ENCODE results near the gene EZH1.
A peak's percentile ranks its signal among the peaks of the same experiment; 100 is the strongest.
"Not testable (repeated sequence)": the region's sequence is repeated elsewhere in the genome, so short reads cannot be mapped to it uniquely, and the experiment has no call there.

Gene EZH1

GRCh38 chr17:42772945-42773289 lies 28.1 kb upstream of the EZH1 start:
- DNase-seq (ENCODE audit: low read depth): no peak

DNA sequence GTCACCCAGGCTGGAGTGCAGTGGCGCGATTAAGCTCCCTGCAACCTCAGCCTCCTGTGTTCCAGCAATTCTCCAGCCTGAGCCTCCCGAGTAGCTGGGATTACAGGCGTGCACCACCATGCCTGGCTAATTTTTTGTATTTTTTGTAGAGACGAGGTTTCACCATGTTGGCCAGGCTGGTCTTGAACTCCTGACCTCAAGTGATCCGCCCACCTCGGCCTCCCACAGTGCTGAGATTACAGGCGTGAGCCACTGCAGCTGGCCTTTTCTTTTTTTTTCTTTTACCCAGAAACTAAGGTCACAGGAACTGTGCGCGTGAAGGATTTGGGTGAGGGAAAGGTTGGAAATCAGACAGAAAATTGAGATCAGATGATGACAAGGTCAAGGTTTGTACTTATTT lies 25.1 kb upstream of the EZH1 start:
- DNase-seq (ENCODE audit: low read depth): not testable (repeated sequence)

GRCh38 chr17:42768006-42768405 lies 23.2 kb upstream of the EZH1 start:
- DNase-seq (ENCODE audit: low read depth): not testable (repeated sequence)

GRCh38 chr17:42767512-42767911 lies 22.7 kb upstream of the EZH1 start:
- no peak for DNase-seq (ENCODE audit: low read depth)

- DNase-seq (ENCODE audit: low read depth): no peak
Observed at GRCh38 chr17:42766124-42766523, 21.3 kb upstream of the EZH1 start.

- no peak for DNase-seq (ENCODE audit: low read depth)
Observed at GRCh38 chr17:42761638-42762037, 16.8 kb upstream of the EZH1 start.

DNA sequence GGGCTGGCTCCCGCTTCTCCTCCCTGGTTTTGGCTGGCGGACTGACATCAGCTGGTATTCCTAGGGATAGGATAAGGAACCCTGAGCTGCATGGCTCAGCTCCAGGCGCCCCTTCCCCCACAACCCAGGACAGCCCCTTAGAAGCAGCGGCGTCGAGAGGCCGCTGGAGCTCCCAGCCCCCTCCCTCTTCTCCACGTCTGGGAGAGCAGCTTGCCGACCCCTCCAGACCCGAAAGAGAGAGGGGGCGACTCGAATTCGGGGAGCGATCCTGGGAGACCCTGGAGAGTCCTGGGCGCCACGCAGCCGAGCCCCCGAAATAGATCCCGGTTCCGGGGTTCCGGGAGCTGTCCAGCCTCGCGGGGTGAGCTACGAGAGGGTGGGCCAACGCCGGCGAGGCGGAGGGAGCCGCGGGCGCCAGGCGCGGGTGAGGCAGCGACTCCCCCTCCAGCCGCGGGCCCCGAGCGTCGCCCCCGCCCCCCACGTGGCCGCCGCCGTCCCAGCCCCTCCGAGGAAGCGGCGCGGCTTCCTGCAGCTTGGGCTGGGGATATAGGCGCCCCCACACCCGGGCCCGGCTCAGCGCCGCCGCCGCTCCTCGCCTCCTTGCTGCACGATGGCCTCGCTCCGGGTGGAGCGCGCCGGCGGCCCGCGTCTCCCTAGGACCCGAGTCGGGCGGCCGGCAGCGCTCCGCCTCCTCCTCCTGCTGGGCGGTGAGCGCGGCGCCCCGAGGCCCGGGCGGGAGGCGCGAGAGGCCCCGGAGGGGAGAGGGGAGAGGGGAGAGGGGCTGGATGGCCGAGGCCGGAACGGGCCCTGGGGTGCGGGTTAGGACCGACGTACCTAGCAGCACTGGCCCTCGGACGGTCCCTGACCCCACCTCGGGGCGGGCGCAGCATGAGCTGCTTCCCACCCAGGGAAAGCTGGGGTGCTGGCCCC lies 16.1 kb upstream of the EZH1 start, which contains the start of gene RAMP2:
Gene RAMP2, plus strand, starts transcription at position 576 of the 930 bp plus-strand sequence. Its CDS starts 35 bp downstream, at position 611.
- DNase-seq (ENCODE audit: low read depth): no peak

DNA sequence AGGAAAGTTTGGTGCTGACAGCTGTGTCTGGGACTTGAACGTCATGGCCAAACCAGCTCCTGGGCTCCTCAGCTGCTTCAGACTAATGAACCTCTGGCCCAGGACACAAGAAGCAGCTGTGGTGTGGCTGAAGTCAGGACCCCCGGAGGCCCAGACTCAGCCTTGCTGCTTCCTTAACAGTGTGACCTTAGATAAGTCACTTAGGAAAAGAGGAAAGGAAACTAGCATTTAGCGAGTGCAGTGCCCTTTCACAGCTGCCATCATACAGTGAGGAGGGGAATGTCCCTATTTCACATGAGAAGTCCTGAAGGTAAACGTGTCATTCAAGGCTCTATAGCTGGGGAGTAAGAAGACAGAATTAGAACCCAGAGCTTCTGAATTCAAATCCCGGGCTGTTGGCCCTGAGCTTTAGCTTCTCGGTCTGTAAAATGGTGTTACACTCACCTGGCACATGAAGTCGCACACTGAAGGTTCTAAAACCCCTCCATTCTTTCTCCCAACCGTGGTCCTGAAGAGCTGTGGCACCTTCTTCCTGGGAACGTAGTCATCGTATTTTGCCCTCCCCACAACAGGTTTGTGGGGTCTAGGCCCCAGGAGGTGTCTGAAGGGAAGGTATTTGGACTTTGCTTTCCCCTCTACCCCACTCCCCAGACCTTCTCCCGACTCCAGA lies 15.3 kb upstream of the EZH1 start:
- no peak for DNase-seq (ENCODE audit: low read depth)

DNA sequence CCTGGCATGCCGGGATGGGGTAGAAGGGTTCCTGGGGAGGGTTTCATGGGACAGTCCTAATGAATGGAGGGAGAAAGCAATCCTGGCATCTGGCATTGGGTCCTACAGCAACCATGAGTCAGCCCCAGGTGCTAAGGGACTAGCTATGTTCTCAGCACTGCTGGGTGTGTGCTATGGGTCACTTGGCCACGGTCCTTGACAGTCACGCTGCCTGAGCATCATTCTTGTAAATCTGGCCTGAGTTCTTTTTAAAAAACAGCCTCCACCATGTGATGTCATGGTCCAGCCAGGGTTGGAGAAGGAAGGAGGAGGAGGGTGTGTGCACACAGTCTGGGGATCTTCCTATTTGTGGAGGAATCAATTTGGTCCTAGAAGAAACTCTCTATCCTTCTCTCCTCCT lies 9.9 kb upstream of the EZH1 start:
- no peak for DNase-seq (ENCODE audit: low read depth)

DNA sequence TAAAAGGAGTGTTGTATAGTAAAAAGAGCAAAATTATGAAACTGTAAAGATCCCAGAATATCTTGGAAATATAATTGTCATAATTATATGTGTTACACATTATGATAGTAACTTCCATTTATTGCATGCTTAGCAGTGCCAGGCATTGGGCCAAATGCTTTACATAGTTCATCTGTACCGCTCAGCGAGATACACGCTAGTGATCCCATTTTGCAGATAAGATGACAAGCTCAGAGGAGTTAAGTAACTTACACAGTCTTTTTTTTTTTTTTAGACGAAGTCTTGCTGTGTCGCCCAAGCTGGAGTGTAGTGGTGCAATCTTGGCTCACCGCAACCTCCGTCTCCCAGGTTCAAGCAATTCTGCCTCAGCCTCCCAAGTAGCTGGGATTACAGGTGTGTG lies 6.8 kb upstream of the EZH1 start:
- DNase-seq (ENCODE audit: low read depth): no peak

DNA sequence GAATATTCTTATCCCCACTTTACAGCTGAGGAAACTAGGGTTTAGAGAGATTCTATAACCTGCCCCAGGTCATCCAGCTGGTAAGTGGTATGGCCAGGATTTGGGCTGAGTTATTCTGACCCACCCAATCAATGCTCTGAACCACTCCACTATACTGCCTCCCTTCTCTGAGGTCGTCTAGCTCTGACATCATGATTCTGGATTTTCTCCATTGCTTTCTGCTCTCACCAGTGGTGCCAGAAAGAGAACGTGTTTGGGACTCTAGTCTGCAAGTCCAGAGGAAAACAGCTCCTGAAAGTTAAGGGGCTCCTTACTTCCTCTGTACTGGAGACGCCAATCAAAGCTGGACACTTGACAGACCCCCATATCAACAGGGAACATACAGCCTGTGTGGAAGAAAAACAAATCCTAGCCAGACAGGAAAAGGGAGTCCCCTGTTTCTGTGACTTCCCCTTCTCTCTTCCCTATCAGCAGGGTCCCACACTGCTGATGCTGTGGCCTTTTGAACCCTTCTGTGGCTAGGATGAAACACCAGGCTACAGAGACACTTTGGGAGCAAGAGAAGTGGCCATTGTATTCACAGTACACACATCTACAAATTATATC lies 6.0 kb upstream of the EZH1 start:
- DNase-seq (ENCODE audit: low read depth): no peak

DNA sequence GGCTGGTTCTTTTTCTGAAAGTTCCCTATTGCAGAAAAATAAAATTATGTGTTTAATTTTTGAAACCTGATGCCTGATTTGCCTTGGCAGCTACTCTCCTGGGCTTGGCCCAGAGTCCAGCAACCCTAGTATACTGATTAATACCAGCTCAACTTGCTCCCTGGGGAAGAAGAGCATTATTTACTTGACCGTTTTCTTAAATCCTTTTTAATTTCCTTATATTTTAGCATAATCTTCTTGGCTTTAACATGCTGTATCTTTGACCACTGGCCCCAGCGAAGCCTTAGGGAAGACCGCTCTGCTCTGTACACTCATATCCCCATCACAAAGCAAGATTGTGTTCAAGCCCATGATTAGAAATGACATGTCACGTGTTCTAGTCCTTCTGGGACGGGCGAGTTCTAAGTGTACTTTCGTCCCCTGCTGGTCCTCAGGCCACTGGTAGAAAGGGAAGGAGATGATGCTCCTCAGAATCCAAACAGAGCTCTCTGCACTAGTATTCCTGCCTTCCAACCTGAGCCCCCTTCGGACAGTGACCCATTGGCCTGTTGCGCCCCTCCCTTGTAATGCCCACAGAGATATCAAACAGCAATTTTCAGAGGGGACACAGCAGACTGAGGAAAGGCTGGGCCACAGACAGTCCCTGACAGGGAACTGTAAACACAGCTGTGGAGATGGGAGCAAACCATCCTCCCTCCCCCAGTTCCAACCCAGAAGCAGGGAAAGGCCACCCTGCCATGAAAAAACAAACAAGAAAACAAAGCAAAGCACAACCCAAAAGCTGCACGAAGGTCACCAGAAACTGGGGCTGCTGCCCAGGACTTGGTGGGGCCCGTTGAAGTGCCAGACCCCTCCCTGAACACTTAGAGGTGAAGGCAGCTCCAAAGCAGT lies 4.3 kb upstream of the EZH1 start:
- DNase-seq (ENCODE audit: low read depth): no peak

DNA sequence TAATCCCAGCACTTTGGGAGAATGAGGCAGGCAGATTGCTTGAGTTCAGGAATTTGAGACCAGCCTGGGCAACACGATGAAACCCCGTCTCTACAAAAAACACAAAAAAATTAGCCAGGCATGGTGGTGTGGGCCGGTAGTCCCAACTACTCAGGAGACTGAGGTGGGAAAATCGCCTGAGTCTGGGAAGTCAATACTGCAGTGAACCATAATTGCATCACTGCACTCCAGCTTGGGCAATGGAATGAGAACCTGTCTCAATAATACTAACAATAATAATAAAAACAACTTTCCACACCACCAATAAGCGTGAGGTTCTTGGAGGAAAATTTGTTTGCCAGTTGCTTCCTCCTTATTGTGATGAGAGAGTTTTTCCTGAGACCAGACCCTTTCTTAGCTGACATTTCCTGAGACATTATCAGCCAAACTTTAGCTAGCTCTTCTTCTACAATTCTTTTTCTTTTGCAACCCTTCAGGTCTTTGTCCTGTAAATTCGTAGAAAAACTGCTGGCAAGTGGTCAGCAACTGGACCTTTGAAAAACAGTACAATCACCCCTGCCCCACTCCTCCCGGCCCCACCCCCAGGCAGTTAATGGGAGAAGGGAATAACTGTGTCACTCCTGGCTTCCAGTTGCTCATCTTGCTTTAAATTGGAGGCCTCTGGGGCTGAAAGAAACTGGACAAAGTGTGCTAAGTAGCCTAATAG lies 3.5 kb upstream of the EZH1 start:
- no peak for DNase-seq (ENCODE audit: low read depth)

- peak; percentile 22 for DNase-seq (ENCODE audit: low read depth)
Observed at GRCh38 chr17:42744283-42744805, 496 bp downstream of the EZH1 start.

- DNase-seq (ENCODE audit: low read depth): no peak
Observed at GRCh38 chr17:42743595-42744282, 1.1 kb downstream of the EZH1 start.

- not testable (repeated sequence) for DNase-seq (ENCODE audit: low read depth)
Observed at GRCh38 chr17:42742916-42743315, 1.9 kb downstream of the EZH1 start.

- no peak for DNase-seq (ENCODE audit: low read depth)
Observed at GRCh38 chr17:42740699-42741098, 4.1 kb downstream of the EZH1 start.

DNA sequence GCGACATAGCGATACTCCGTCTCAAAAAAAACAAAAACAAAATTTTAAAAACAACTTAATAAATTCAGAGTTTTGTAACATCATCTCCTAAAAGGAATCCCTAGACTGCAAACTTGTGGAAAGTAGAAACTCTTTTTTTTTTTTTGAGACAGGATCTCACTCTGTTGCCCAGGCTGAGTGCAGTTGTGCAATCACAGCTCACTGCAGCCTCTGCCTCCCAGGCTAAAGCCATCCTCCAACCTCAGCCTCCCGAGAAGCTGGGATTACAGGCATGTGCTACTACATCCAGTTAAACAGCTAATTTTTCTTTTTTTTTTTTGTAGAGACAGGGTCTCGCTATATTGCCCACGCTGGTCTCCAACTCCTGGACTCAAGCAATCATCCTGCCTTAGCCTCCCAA lies 19.7 kb downstream of the EZH1 start:
- no peak for DNase-seq (ENCODE audit: low read depth)

DNA sequence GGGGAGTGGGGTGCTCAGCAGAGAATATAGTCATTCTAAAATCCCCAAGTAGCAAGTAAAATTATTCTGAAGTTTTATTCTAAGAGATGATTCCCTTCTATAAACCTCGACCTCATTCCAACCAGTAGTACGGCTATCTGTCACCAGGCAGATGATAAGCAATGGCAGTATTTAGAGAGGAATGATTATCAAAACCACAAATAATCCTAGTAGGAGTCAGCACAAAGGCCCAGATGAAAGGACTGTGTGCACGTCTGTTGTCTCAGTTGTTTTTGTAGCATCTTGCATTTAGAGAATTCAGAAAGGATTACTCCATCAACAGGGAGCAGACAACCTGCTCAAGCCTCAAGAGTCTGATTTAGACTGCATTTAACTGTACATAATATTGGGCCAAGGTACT lies 21.2 kb downstream of the EZH1 start:
- no peak for DNase-seq (ENCODE audit: low read depth)

DNA sequence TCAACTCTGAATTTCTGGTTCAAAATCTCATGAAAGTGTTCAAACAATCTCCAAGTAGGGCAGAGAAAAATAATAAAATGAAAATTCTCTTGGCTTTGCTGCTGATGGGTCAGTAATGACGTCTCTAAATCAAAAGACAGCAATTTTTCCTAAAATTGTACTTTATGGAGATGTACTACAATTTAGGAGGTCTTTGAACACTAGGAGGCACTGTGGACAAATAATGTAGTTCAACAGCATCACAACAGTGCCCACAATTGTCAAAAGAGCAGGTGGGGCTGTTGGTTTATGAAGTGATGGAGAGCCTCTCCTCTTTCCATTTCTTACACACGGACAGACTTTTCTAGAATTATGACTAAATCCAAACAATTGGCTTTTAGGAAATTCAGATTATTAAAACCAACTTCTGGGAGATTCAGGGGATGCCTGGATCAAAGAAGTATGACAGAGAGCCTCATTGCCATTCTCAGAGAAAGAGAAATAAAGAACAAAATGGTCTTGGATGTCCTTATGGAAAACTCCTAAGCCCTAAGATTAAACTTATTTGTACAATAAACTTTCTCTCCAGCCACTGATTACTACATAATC lies 23.8 kb downstream of the EZH1 start:
- no peak for DNase-seq (ENCODE audit: low read depth)
